Measurements from ENCODE around the gene SLC4A3. TPM values are rescaled to one million over a fixed set of nuclear protein-coding genes. Genes with fewer than 3 reads are reported as not detected.

SLC4A3 gene
- total and polyA plus RNA-seq, 2 of the 8 experiments (the other 6 are each of a cell fraction or from before 2014, with no cell fraction given), result 4.8 to 7.4 TPM

GRCh38 chr2:219615036-219615435 is 12.4 kb upstream of the SLC4A3 start (continued):
- TF ChIP-seq, protein P1, sequence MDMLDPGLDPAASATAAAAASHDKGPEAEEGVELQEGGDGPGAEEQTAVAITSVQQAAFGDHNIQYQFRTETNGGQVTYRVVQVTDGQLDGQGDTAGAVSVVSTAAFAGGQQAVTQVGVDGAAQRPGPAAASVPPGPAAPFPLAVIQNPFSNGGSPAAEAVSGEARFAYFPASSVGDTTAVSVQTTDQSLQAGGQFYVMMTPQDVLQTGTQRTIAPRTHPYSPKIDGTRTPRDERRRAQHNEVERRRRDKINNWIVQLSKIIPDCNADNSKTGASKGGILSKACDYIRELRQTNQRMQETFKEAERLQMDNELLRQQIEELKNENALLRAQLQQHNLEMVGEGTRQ (IDR thresholded peaks at IDR 0.05; ENCODE audit: low read length), result no peak
- TF ChIP-seq NANOG (IDR thresholded peaks at IDR 0.05; ENCODE audit: insufficient read depth, low read depth, low read length, poor library complexity, severe bottlenecking) (no peak), EGR1 (IDR thresholded peaks at IDR 0.05; ENCODE audit: borderline replicate concordance, low read depth, low read length) (no peak), JUND (IDR thresholded peaks at IDR 0.05; ENCODE audit: low read length) (no peak)
